RWPE1 (cell line): ENCODE measurements around the gene SLC10A1.
"Not testable (repeated sequence)": the region's sequence is repeated elsewhere in the genome, so short reads cannot be mapped to it uniquely, and the experiment has no call there.

ENCODE experiments used
- CTCF ChIA-PET: fragments of 350-600 bp; sonication (Branson Sonifier 250); formaldehyde crosslinking; extraction: SDS; loops from one replicate; lab custom pipeline; 2021; lab: Yijun Ruan, JAX
- POLR2A ChIA-PET: fragments of 400-600 bp; formaldehyde crosslinking; extraction: SDS; loops from one replicate; lab custom pipeline; 2020; ENCODE audit warnings: antibody characterized with exemption; ENCODE audit not compliant: low non-redundant PET; lab: Yijun Ruan, JAX
- DNase-seq: peaks from one replicate; pipeline ENCODE4 v3.0.0; 2012; ENCODE audit warnings: low spot score
- H3K27ac ChIP-seq: fragments of 450-650 bp; 2 replicates; pipeline ENCODE4 v1.5.1; 2017
- CTCF ChIP-seq: fragments of 450-650 bp; conservative IDR thresholded peaks from 2 replicates; pipeline ENCODE4 v1.5.1; 2017; ENCODE audit warnings: low read depth, mild to moderate bottlenecking

The SLC10A1 gene

DNA sequence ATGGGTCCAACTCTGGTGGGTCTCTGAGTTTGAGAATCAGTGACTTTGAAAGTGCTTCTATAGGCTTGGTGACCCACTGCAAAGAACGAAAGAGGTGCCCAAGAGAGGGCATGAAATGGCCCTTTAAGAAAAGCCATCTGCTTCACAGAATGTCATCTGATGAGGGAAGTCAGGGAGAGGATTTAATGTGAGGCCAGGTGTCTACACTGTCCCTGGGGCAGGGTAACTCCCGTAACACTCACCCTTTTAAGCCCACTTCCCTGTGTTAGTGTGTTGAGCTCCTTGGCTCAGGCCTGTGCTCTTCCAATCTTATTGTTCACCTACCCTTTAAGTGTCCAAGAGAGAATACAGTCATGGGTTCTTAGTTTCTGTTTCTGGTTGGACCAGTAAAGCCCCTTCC is 46.5 kb downstream of the SLC10A1 start:
- DNase-seq = no peak
- H3K27ac ChIP-seq = no peak overlapping the region
- no peak for TF ChIP-seq CTCF
- POLR2A ChIA-PET = no interaction called here
- CTCF ChIA-PET = interaction anchor here (0.5 to 1.0 kb wide), 2 partner anchors 234 to 263 kb away, joined by 3 to 6 read pairs; no protein-coding TSS in a partner anchor

- ChIA-PET CTCF (interaction anchor here (1.0 kb wide), 1 partner anchor 264 kb away, joined by 3 read pairs; no protein-coding TSS in a partner anchor), POLR2A (no interaction called here)
- no peak for DNase-seq
- TF ChIP-seq CTCF = no peak
- no peak overlapping the region for H3K27ac ChIP-seq
These were observed 47.1 kb downstream of the SLC10A1 start for GRCh38 chr14:69749956-69750355.

DNA sequence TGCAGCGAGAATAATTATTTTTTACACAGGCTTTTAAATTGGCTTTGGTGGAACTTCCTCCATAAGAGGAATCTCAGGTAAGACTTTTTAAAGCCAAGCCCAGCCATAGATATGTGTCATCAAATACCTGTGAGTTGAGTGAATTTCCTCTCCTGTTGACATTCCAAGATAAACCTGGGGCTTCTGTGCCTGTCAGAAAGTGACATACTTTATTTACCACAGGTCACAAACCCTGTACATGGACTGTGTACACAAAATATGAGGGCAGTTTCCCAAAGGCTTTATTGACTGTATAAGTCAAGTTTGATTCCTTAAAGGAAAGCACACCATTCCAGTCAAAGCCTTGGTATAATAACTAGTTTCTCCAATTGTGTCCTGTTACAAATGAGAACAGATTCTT is 56.0 kb downstream of the SLC10A1 start:
- TF ChIP-seq CTCF = no peak
- DNase-seq = peak; percentile 26
- ChIA-PET POLR2A (no interaction called here), CTCF (no interaction called here)
- H3K27ac ChIP-seq = no peak overlapping the region

GRCh38 chr14:69736405-69736804 is 60.6 kb downstream of the SLC10A1 start:
- CTCF ChIA-PET = interaction anchor here (0.7 kb wide), 1 partner anchor 309 kb away, joined by 5 read pairs; no protein-coding TSS in a partner anchor
- H3K27ac ChIP-seq, DNase-seq, POLR2A ChIA-PET: not testable (repeated sequence)

DNA sequence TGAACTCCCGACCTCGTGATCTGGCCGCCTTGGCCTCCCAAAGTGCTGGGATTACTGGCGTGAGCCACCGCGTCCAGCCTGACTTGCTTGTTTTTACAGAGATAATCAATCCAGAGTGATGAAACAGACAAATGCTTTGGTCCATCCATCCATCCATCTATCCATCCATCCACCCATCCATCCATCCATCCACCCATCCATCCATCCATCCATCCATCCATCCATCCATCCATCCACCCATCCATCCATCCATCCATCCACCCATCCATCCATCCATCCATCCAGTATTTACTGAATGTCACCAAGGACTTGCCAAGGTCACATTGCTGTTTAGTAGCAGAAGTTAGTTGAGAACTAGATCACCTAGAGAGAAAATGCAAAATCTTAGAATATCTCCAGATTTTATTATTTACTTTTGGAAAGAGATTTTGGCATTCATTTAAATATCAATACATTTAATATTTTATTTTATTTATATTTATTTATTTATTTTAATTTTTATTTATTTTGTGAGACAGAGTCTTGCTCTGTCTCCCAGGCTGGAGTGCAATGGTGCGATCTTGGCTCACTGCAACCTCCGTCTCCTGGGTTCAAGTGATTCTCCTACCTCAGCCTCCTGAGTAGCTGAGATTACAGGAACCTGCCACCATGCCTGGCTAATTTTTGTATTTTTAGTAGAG is 65.0 kb downstream of the SLC10A1 start:
- CTCF ChIA-PET = interaction anchor here (0.7 kb wide), 1 partner anchor 86 kb away, joined by 3 read pairs; no protein-coding TSS in a partner anchor
- POLR2A ChIA-PET, DNase-seq, H3K27ac ChIP-seq: not testable (repeated sequence)

GRCh38 chr14:69727860-69728259 is 69.2 kb downstream of the SLC10A1 start:
- no peak for TF ChIP-seq CTCF
- ChIA-PET CTCF (interaction anchor here (1.0 to 2.0 kb wide), 6 partner anchors 32 to 156 kb away, joined by 3 to 22 read pairs (median 4); no protein-coding TSS in a partner anchor), POLR2A (no interaction called here)
- H3K27ac ChIP-seq = no peak overlapping the region
- DNase-seq = no peak

GRCh38 chr14:69726761-69727511 is 70.1 kb downstream of the SLC10A1 start:
- H3K27ac ChIP-seq = peak overlapping the region; percentile 50
- ChIA-PET POLR2A (interaction anchor here (0.7 kb wide), 1 partner anchor 302 kb away, joined by 3 read pairs; no protein-coding TSS in a partner anchor), CTCF (interaction anchor here (0.6 to 2.0 kb wide), 23 partner anchors 10 to 607 kb away, joined by 3 to 22 read pairs (median 4); partner anchors contain the start of gene CCDC177)
- peak; percentile 96 for TF ChIP-seq CTCF
- DNase-seq = peak; percentile 80
